ENCODE measurements around the gene TMEM244. TPM values are rescaled to one million over a fixed set of nuclear protein-coding genes. Genes with fewer than 3 reads are reported as not detected.
"Not testable (repeated sequence)": the region's sequence is repeated elsewhere in the genome, so short reads cannot be mapped to it uniquely, and the experiment has no call there.

The TMEM244 gene
- polyA plus RNA-seq (ENCODE audit: insufficient read length in 4 of 4) = not detected

- DNase-seq (ENCODE audit: low read depth in 4 of 4, low spot score in 2 of 4) = no peak
These were observed at the start of gene TMEM244 for GRCh38 chr6:129860908-129861665. TMEM244 (minus strand) TSS chr6:129861315; CDS start chr6:129861188, 127 bp downstream.

GRCh38 chr6:129908858-129909257, 47.7 kb upstream of the TMEM244 start:
- no peak for DNase-seq (ENCODE audit: low read depth in 4 of 4, low spot score in 2 of 4)

GRCh38 chr6:129908356-129908755, 47.2 kb upstream of the TMEM244 start:
- no peak for DNase-seq (ENCODE audit: low read depth in 4 of 4, low spot score in 2 of 4)

GRCh38 chr6:129906515-129907077, 45.5 kb upstream of the TMEM244 start:
- no peak for DNase-seq (ENCODE audit: low read depth in 4 of 4, low spot score in 2 of 4)

GRCh38 chr6:129903082-129903481, 42.0 kb upstream of the TMEM244 start:
- DNase-seq (ENCODE audit: low read depth in 4 of 4, low spot score in 2 of 4) = no peak

- no peak for DNase-seq (ENCODE audit: low read depth in 4 of 4, low spot score in 2 of 4)
These were observed 41.6 kb upstream of the TMEM244 start for GRCh38 chr6:129902681-129903080.

- DNase-seq (ENCODE audit: low read depth in 4 of 4, low spot score in 2 of 4) = no peak
These were observed 40.8 kb upstream of the TMEM244 start for GRCh38 chr6:129901910-129902309.

GRCh38 chr6:129895692-129896091, 34.6 kb upstream of the TMEM244 start:
- DNase-seq (ENCODE audit: low read depth in 4 of 4, low spot score in 2 of 4) = no peak

- DNase-seq (ENCODE audit: low read depth in 4 of 4, low spot score in 2 of 4) = no peak
These were observed 33.8 kb upstream of the TMEM244 start for GRCh38 chr6:129894921-129895320.

GRCh38 chr6:129893640-129894039, 32.5 kb upstream of the TMEM244 start:
- DNase-seq (ENCODE audit: low read depth in 4 of 4, low spot score in 2 of 4) = no peak

- no peak for DNase-seq (ENCODE audit: low read depth in 4 of 4, low spot score in 2 of 4)
These were observed 29.6 kb upstream of the TMEM244 start for GRCh38 chr6:129890701-129891100.

GRCh38 chr6:129890164-129890563, 29.0 kb upstream of the TMEM244 start:
- no peak for DNase-seq (ENCODE audit: low read depth in 4 of 4, low spot score in 2 of 4)

GRCh38 chr6:129889580-129889979, 28.5 kb upstream of the TMEM244 start:
- DNase-seq (ENCODE audit: low read depth in 4 of 4, low spot score in 2 of 4) = no peak

- DNase-seq (ENCODE audit: low read depth in 4 of 4, low spot score in 2 of 4) = no peak
These were observed 25.5 kb upstream of the TMEM244 start for GRCh38 chr6:129886401-129887155.

GRCh38 chr6:129884211-129884610, 23.1 kb upstream of the TMEM244 start:
- DNase-seq (ENCODE audit: low read depth in 4 of 4, low spot score in 2 of 4) = no peak

GRCh38 chr6:129882510-129883023, 21.5 kb upstream of the TMEM244 start:
- DNase-seq (ENCODE audit: low read depth in 4 of 4, low spot score in 2 of 4) = no peak

- not testable (repeated sequence) for DNase-seq (ENCODE audit: low read depth in 4 of 4, low spot score in 2 of 4)
These were observed 16.8 kb upstream of the TMEM244 start for GRCh38 chr6:129877894-129878293.

- no peak for DNase-seq (ENCODE audit: low read depth in 4 of 4, low spot score in 2 of 4)
These were observed 14.8 kb upstream of the TMEM244 start for GRCh38 chr6:129875610-129876520.

- no peak for DNase-seq (ENCODE audit: low read depth in 4 of 4, low spot score in 2 of 4)
These were observed 13.7 kb upstream of the TMEM244 start for GRCh38 chr6:129874837-129875236.

GRCh38 chr6:129872586-129872985, 11.5 kb upstream of the TMEM244 start:
- DNase-seq (ENCODE audit: low read depth in 4 of 4, low spot score in 2 of 4) = no peak

All from left renal cortex interstitium (tissue), 4 donors.